ENCODE data around the gene GATA6. TPM values are rescaled to one million over a fixed set of nuclear protein-coding genes. Genes with fewer than 3 reads are reported as not detected.

Gene GATA6
- polyA plus RNA-seq, 1 donor (not counting 4 experiments of a cell fraction or from before 2014, with no cell fraction given): 0.37 TPM

- no peak for FAIRE-seq
- no peak for TF ChIP-seq EZH2 (IDR thresholded peaks at IDR 0.05; ENCODE audit: low read length)
- TF ChIP-seq CTCF (optimal IDR thresholded peaks at IDR 0.05 in 1 of 3, IDR thresholded peaks at IDR 0.05 in 1 of 3, conservative IDR thresholded peaks at IDR 0.05 in 1 of 3; ENCODE audit: extremely low read depth in 1 of 3, insufficient read depth in 2 of 3, low read length in 3 of 3): no peak
- no peak overlapping the region for H2AFZ ChIP-seq (ENCODE audit: control insufficient read depth, low read length)
- H3K79me2 ChIP-seq (ENCODE audit: control insufficient read depth, insufficient read depth, low read length): no peaks in the 10 kb centered on the region
- no peaks in the 10 kb centered on the region for H3K9me3 ChIP-seq (ENCODE audit: control insufficient read depth, low read depth, low read length)
- no peak overlapping the region for H3K27ac ChIP-seq (ENCODE audit: control insufficient read depth, insufficient read depth, low read length)
- H3K4me2 ChIP-seq (ENCODE audit: control insufficient read depth, extremely low read depth, insufficient read depth, low read depth, low read length): no peak overlapping the region
- no peak overlapping the region for H3K9ac ChIP-seq (ENCODE audit: control insufficient read depth, extremely low read depth, insufficient read depth, low read length)
- no peak overlapping the region for H3K4me3 ChIP-seq (ENCODE audit: control insufficient read depth in 2 of 3, extremely low read depth in 1 of 3, insufficient read depth in 2 of 3, low read depth in 1 of 3, low read length in 3 of 3)
- DNase-seq (ENCODE audit: low read depth, low spot score): no peak
- dilution Hi-C loops (cut with MboI; ENCODE audit: extremely low pct_ligation_motif_present, low sequenced_read_pairs): no loop called here
- H3K9me1 ChIP-seq (ENCODE audit: control insufficient read depth, extremely low read depth, insufficient read depth, low read length): no peaks in the 10 kb centered on the region
- H3K36me3 ChIP-seq (ENCODE audit: control insufficient read depth in 2 of 2, extremely low read depth in 1 of 2, insufficient read depth in 2 of 2, low read length in 2 of 2): no peaks in the 10 kb centered on the region
- no peaks in the 10 kb centered on the region for H4K20me1 ChIP-seq (ENCODE audit: control insufficient read depth, extremely low read depth, insufficient read depth, low read length)
- H3K27me3 ChIP-seq (ENCODE audit: control insufficient read depth, extremely low read depth, insufficient read depth, low read length): peaks cover 26% of the 10 kb centered on the region
- H3K4me1 ChIP-seq (ENCODE audit: control insufficient read depth, extremely low read depth, insufficient read depth, low read length): no peaks in the 10 kb centered on the region
Measured at GRCh38 chr18:22159014-22159413, 10.4 kb upstream of the GATA6 start.

GRCh38 chr18:22161090-22161489 lies 8.3 kb upstream of the GATA6 start:
- Histone ChIP-seq H3K4me2 (ENCODE audit: control insufficient read depth, extremely low read depth, insufficient read depth, low read depth, low read length) (no peak overlapping the region), H3K4me1 (ENCODE audit: control insufficient read depth, extremely low read depth, insufficient read depth, low read length) (no peaks in the 10 kb centered on the region), H3K9me1 (ENCODE audit: control insufficient read depth, extremely low read depth, insufficient read depth, low read length) (no peaks in the 10 kb centered on the region), H3K9ac (ENCODE audit: control insufficient read depth, extremely low read depth, insufficient read depth, low read length) (no peak overlapping the region), H3K79me2 (ENCODE audit: control insufficient read depth, insufficient read depth, low read length) (no peaks in the 10 kb centered on the region), H3K27me3 (ENCODE audit: control insufficient read depth, extremely low read depth, insufficient read depth, low read length) (peaks cover 46% of the 10 kb centered on the region), H3K4me3 (ENCODE audit: control insufficient read depth in 2 of 3, extremely low read depth in 1 of 3, insufficient read depth in 2 of 3, low read depth in 1 of 3, low read length in 3 of 3) (no peak overlapping the region), H3K9me3 (ENCODE audit: control insufficient read depth, low read depth, low read length) (no peaks in the 10 kb centered on the region), H4K20me1 (ENCODE audit: control insufficient read depth, extremely low read depth, insufficient read depth, low read length) (no peaks in the 10 kb centered on the region), H2AFZ (ENCODE audit: control insufficient read depth, low read length) (no peak overlapping the region), H3K27ac (ENCODE audit: control insufficient read depth, insufficient read depth, low read length) (no peak overlapping the region), H3K36me3 (ENCODE audit: control insufficient read depth in 2 of 2, extremely low read depth in 1 of 2, insufficient read depth in 2 of 2, low read length in 2 of 2) (no peaks in the 10 kb centered on the region)
- FAIRE-seq: no peak
- no peak for DNase-seq (ENCODE audit: low read depth, low spot score)
- no peak for TF ChIP-seq EZH2 (IDR thresholded peaks at IDR 0.05; ENCODE audit: low read length)
- TF ChIP-seq CTCF (optimal IDR thresholded peaks at IDR 0.05 in 1 of 3, IDR thresholded peaks at IDR 0.05 in 1 of 3, conservative IDR thresholded peaks at IDR 0.05 in 1 of 3; ENCODE audit: extremely low read depth in 1 of 3, insufficient read depth in 2 of 3, low read length in 3 of 3): no peak
- dilution Hi-C loops (cut with MboI; ENCODE audit: extremely low pct_ligation_motif_present, low sequenced_read_pairs): no loop called here

Measured in keratinocyte (primary cell).